GM21737 (cell line): Measurements from ENCODE around the gene GRIN1.

ENCODE experiments used
- ATAC-seq: cut with Tn5 transposase; IDR thresholded peaks from one replicate; pipeline ENCODE4 v1.9.1; 2021; ENCODE audit warnings: mild to moderate bottlenecking, moderate library complexity; ENCODE audit not compliant: unreplicated experiment

The GRIN1 gene

GRCh38 chr9:137205126-137206069, 66.4 kb downstream of the GRIN1 start, which contains the start of the genes NDOR1 and TMEM203:
Gene NDOR1 (plus strand): TSS chr9:137205700. CDS start chr9:137205778, 78 bp downstream.
Gene TMEM203 (minus strand): TSS chr9:137205648. CDS start chr9:137205414, 234 bp downstream.
- ATAC-seq, result peak; percentile 42

- ATAC-seq, result no peak
These were observed 67.6 kb downstream of the GRIN1 start for GRCh38 chr9:137206602-137207001.

- no peak for ATAC-seq
These were observed 72.6 kb downstream of the GRIN1 start for GRCh38 chr9:137211532-137211931.

DNA sequence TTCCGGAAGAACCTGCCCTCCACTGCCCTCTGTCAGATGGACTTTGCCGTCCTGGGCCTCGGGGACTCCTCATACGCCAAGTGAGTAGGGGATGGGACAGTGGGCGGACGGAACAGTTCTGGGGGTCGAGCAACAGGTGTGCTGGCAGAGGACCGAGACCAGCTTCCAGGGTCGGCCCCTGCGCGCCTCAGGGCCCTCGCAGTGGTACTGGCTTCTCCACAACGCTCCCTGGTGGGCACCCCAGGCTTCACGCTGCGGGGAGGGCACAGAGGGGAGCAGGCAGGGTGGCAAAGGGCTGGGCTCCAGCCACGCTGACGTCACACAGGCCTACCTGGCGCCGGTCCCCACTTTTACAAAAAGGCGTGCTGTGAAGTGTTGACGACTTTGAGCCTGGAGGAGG, 73.6 kb downstream of the GRIN1 start:
- ATAC-seq, result no peak

DNA sequence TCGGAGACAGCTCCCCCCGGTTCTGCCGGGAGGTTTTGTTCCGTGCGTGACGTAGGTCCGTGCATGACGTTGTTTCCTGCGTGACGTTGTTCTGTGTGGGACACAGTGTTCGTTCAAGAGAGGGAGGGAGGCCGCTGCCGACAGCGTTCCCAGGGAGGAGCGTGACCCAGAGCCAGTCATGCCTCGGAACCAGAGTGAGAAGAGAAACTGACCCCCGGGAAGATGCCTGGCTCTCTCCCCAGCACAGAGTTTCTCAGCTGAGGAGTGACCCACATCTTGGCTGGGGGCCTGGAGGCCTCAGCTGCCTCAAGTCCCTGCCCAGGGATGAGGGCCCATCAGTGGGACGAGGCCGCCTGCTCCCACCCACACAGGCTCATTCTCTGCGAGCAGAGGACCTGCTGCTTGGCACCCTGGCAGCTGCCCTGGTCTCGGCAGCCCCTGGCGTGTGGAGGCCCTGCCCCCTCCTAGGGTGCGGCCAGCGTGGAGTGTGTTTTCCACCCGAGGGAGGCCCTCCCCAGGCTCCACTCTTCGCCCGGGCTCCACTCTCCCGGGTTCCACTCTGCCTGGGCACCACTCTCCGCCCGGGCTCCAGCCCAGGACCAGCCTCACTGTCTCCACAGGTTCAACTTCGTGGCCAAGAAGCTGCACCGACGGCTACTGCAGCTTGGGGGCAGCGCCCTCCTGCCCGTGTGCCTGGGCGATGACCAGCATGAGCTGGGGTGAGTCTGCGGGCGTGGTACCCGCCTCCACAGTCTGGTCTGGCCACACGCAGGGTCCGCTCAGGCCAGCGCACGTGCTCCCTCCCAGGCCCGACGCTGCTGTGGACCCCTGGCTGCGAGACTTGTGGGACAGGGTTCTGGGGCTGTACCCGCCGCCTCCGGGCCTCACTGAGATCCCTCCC, 74.5 kb downstream of the GRIN1 start:
- no peak for ATAC-seq

DNA sequence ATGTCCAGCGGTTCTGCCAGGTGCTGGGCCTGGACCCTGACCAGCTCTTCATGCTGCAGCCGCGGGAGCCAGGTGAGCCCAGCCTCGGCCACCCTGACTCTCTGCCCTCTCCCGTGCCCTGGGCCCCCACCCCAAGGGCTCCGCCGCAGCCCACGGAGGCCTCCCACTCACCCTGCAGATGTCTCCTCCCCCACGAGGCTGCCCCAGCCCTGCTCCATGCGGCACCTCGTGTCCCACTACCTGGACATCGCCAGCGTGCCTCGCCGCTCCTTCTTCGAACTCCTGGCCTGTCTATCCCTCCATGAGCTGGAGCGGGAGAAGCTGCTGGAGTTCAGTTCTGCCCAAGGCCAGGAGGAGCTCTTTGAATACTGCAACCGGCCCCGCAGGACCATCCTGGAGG, 75.7 kb downstream of the GRIN1 start:
- no peak for ATAC-seq

DNA sequence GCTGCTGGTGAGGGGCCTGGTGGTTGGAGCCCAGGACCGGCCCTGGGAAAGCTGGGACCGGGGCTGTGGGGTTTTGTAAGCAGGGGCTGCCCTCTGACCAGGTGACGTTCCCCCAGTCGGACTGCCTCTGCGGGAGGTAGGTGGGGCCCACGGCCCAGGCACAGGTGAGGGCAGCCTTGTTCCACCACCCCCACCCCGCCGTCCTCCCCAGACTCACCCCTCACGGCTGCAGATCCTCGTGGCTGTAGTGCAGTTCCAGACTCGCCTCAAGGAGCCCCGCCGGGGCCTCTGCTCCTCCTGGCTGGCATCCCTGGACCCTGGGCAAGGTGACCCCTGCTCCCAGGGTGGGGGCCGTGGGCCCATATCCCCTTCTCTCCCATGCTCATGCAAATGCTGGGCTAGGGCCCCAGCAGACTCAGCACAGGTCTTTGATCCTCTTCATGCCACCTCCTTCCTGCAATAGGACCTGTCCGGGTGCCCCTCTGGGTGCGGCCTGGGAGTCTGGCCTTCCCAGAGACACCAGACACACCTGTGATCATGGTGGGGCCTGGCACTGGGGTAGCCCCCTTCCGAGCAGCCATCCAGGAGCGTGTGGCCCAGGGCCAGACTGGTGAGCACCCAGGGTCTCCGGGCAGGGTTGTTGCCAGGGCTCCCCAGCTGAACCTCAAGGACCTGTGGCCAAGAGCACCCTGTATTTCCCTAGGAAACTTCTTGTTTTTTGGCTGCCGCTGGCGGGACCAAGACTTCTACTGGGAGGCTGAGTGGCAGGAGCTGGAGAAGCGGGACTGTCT, 76.4 kb downstream of the GRIN1 start:
- ATAC-seq, result no peak

GRCh38 chr9:137216188-137216965, 77.4 kb downstream of the GRIN1 start:
- ATAC-seq, result no peak

DNA sequence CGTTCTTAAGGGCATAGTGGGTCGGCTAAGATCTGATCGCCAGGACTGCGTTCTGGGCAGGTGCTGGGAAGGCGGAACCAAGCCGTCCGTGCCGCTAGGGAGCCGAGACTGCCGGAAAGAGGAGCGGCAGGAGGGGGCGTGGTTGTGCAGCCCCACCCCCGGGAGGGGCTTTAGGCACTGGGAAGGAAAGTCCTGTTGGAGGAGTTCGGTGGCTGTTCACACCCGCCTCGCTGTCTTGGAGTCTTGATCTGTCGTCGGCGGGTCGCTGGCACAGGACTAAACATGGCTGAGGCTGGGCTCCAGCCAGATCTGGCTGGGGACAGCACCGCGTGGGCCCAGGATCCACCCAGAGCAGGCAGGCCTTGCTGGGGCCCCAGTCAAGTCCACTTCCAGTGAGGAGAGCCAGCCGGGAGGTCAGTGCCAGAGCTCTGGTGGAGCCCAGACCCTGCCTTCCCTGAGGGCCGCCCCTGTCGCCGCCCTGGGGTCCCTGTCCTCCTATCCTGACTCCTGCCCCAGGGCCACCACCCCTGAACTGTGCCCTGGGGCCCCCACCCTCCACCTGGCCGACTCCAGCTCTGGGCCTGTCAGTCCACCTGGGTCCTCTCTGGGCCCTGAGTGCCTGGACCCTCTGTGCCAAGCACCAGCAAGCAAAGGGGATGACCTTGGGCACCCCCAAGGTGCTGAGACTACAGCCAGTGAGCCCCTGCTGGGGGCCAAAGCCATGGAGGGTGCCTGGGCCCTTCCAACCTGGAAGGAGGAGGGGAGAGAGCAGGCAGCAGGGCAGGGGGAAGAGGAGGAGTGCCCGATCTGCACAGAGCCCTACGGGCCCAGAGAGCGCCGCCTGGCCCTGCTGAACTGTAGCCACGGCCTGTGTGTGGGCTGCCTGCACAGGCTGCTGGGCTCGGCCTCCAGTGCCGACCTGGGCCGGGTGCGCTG, 78.6 kb downstream of the GRIN1 start:
- no peak for ATAC-seq

GRCh38 chr9:137218212-137218753, 79.3 kb downstream of the GRIN1 start:
- ATAC-seq, result no peak
